Left renal pelvis (tissue), 4 donors: ENCODE data around the gene TRIM65. TPM values are rescaled to one million over a fixed set of nuclear protein-coding genes. Genes with fewer than 3 reads are reported as not detected.

Source experiments
- DNase-seq, 4 donors: peaks; one replicate each; pipeline ENCODE4 v3.0.0-alpha.2; 2013; ENCODE audit warnings: low read depth in 4 of 4, low spot score in 3 of 4
- polyA plus RNA-seq, 4 donors: library from polyadenylated mRNA; unstranded; fragments of 120-200 nt; gene quantifications; one replicate each; pipeline ENCODE4 v1.2.1, GENCODE V29; 2013; ENCODE audit not compliant: insufficient read length in 4 of 4

The TRIM65 gene
- polyA plus RNA-seq, 4 donors = 11.0 to 16.9 (median 13.2) TPM

GRCh38 chr17:75839942-75840798 is 56.6 kb downstream of the TRIM65 start:
- DNase-seq = no peak

Other genes with a start within 250 kb of the TRIM65 start
- gene RECQL5, start 229.8 kb downstream of the TRIM65 start, polyA plus RNA-seq = 10 to 100 TPM; 23.0 to 62.8 (median 36.7) TPM
- 100 to 1,000 TPM in 1 of 4 donors, 10 to 100 TPM in 3; 93.6 to 103 (median 96.9) TPM for gene SAP30BP, start 229.6 kb downstream of the TRIM65 start, polyA plus RNA-seq
- gene ITGB4, start 175.5 kb downstream of the TRIM65 start, polyA plus RNA-seq = 10 to 100 TPM in 3 of 4 donors, 1 to 10 TPM in 1; 9.0 to 15.4 (median 12.4) TPM
- 10 to 100 TPM; 19.2 to 36.1 (median 24.1) TPM for gene GALK1, start 131.8 kb downstream of the TRIM65 start, polyA plus RNA-seq
- 10 to 100 TPM; 34.5 to 49.7 (median 36.4) TPM for gene UNK, start 112.1 kb downstream of the TRIM65 start, polyA plus RNA-seq
- gene UNC13D, start 52.5 kb downstream of the TRIM65 start, polyA plus RNA-seq = 1 to 10 TPM; 4.8 to 9.8 (median 7.0) TPM
- gene WBP2, start 41.6 kb downstream of the TRIM65 start, polyA plus RNA-seq = 10 to 100 TPM; 56.4 to 93.5 (median 79.6) TPM
- gene TRIM47, start 18.4 kb downstream of the TRIM65 start, polyA plus RNA-seq = 10 to 100 TPM in 1 of 4 donors, 1 to 10 TPM in 3; 6.1 to 18.1 (median 6.7) TPM
- 100 to 1,000 TPM in 1 of 4 donors, 10 to 100 TPM in 3; 61.8 to 122 (median 76.3) TPM for gene MRPL38, start 7.9 kb upstream of the TRIM65 start, polyA plus RNA-seq
- 10 to 100 TPM in 1 of 4 donors, 1 to 10 TPM in 3; 7.5 to 15.1 (median 8.2) TPM for gene FBF1, start 44.1 kb upstream of the TRIM65 start, polyA plus RNA-seq
- 10 to 100 TPM; 20.3 to 40.0 (median 33.3) TPM for gene ACOX1, start 82.2 kb upstream of the TRIM65 start, polyA plus RNA-seq
- 10 to 100 TPM; 19.8 to 32.3 (median 22.9) TPM for gene TEN1, start 82.3 kb upstream of the TRIM65 start, polyA plus RNA-seq
- 10 to 100 TPM; 12.5 to 28.5 (median 15.4) TPM for gene CDK3, start 103.9 kb upstream of the TRIM65 start, polyA plus RNA-seq
- gene EVPL, start 130.4 kb upstream of the TRIM65 start, polyA plus RNA-seq = 10 to 100 TPM in 3 of 4 donors, under 1 TPM in 1; 0.60 to 26.9 (median 17.6) TPM
- gene SRP68, start 175.6 kb upstream of the TRIM65 start, polyA plus RNA-seq = 100 to 1,000 TPM in 3 of 4 donors, 10 to 100 TPM in 1; 87.6 to 114 (median 109) TPM
- gene GALR2, start 177.8 kb upstream of the TRIM65 start, polyA plus RNA-seq = under 1 TPM in 2 of 4 donors, not detected in 2; 0.37 to 0.43 TPM
- 10 to 100 TPM in 2 of 4 donors, 1 to 10 TPM in 1, under 1 TPM in 1; 0.55 to 29.1 (median 7.2) TPM for gene ZACN, start 182.2 kb upstream of the TRIM65 start, polyA plus RNA-seq
- gene EXOC7, start 206.8 kb upstream of the TRIM65 start, polyA plus RNA-seq = 100 to 1,000 TPM; 138 to 167 (median 154) TPM
- gene FOXJ1, start 244.3 kb upstream of the TRIM65 start, polyA plus RNA-seq = 10 to 100 TPM in 3 of 4 donors, under 1 TPM in 1; 0.55 to 26.8 (median 17.8) TPM